K562 (cell line): ENCODE results near the gene RELA. TPM values are rescaled to one million over a fixed set of nuclear protein-coding genes. Genes with fewer than 3 reads are reported as not detected.

Source experiments
- ATAC-seq: fragments of 200-7000 bp; cut with Tn5 transposase; 3 replicates; pipeline ENCODE4 v1.9.1; 2020; ENCODE audit warnings: moderate library complexity
- BruUV-seq: library from RNA; stranded (reverse); fragments of 400-500 nt; replicated peaks from 2 replicates; lab custom pipeline; 2021; lab: Mats Ljungman, UMichigan
- CTCF ChIA-PET: fragments of 300-600 bp; formaldehyde crosslinking; extraction: SDS; loops from one replicate; lab custom pipeline; 2021; ENCODE audit warnings: low intra/inter-chr PET ratio; lab: Yijun Ruan, JAX
- POLR2A ChIA-PET: fragments of 300-600, 350-650 bp; sonication (Branson Sonifier 250); formaldehyde crosslinking; extraction: SDS; loops from one replicate; lab custom pipeline; 2021; ENCODE audit warnings: antibody characterized with exemption, inconsistent platforms; lab: Yijun Ruan, JAX
- DNase-seq, 4 experiments: peaks; one replicate each; pipeline versions ENCODE4 v3.0.0 to v3.0.0-alpha.2; 2011 to 2018; ENCODE audit warnings: low spot score in 3 of 4, mixed read lengths in 3 of 4; ENCODE audit errors: extremely low read depth in 1 of 4
- FAIRE-seq: peaks from 2 replicates; lab custom pipeline; 2011; peaks lifted over from hg19 to GRCh38; lab: Jason Lieb, UNC
- H2AFZ ChIP-seq: 2 replicates; pipeline ENCODE4 v1.6.0; 2011; ENCODE audit warnings: low read depth, low read length, control low read depth, inconsistent platforms
- H3K27ac ChIP-seq: fragments of 200-600 bp; 3 replicates; pipeline ENCODE4 v1.8.0; 2011; ENCODE audit warnings: low read depth, mild to moderate bottlenecking, control low read depth, inconsistent platforms, low read length, moderate library complexity, mixed read lengths; ENCODE audit errors: extremely low read depth
- H3K27me3 ChIP-seq, 2 experiments: fragments of 300-600 bp in 1 of 2; 2 replicates in 1 of 2; 3 replicates in 1 of 2; pipeline versions ENCODE4 v1.6.0 to v1.8.0; 2011; ENCODE audit warnings: inconsistent platforms in 2 of 2, low read length in 2 of 2, mild to moderate bottlenecking in 1 of 2, mixed read lengths in 1 of 2, moderate library complexity in 1 of 2; ENCODE audit not compliant: control insufficient read depth in 2 of 2, insufficient read depth in 2 of 2
- H3K36me3 ChIP-seq: fragments of 300-600 bp; 3 replicates; pipeline ENCODE4 v1.8.0; 2011; ENCODE audit warnings: mild to moderate bottlenecking, low read length, inconsistent platforms; ENCODE audit not compliant: control insufficient read depth, insufficient read depth
- H3K4me1 ChIP-seq, 2 experiments: fragments of 200-600 bp in 1 of 2; replicated peaks in 1 of 2; 2 replicates in 1 of 2; 3 replicates in 1 of 2; pipeline versions ENCODE4 v1.5.1 to v1.8.0; 2011; ENCODE audit warnings: inconsistent platforms in 2 of 2, low read length in 2 of 2, mild to moderate bottlenecking in 1 of 2, mixed read lengths in 1 of 2, moderate library complexity in 1 of 2; ENCODE audit not compliant: control insufficient read depth in 2 of 2, insufficient read depth in 2 of 2
- H3K4me2 ChIP-seq: 2 replicates; pipeline ENCODE4 v1.6.1; 2011; ENCODE audit warnings: low read length, control low read depth, inconsistent platforms, mixed read lengths; ENCODE audit not compliant: insufficient read depth
- H3K4me3 ChIP-seq: fragments of 200-600 bp; sonication (generic), shearing (Covaris generic); 2 replicates; pipeline ENCODE4 v1.5.1; 2016; ENCODE audit warnings: control low read depth, inconsistent platforms
- H3K79me2 ChIP-seq: fragments of 200-600 bp; 3 replicates; pipeline ENCODE4 v1.8.0; 2011; ENCODE audit warnings: low read length, inconsistent platforms; ENCODE audit not compliant: control insufficient read depth, insufficient read depth
- H3K9ac ChIP-seq, 2 experiments: 2 replicates each; pipeline versions ENCODE4 v1.6.0 to v1.6.1; 2011; ENCODE audit warnings: low read depth in 2 of 2, low read length in 2 of 2, control low read depth in 1 of 2, inconsistent platforms in 1 of 2, mild to moderate bottlenecking in 1 of 2, mixed read lengths in 1 of 2; ENCODE audit not compliant: insufficient read depth in 1 of 2
- H3K9me1 ChIP-seq: one replicate; pipeline ENCODE4 v1.6.0; 2011; ENCODE audit warnings: inconsistent platforms, mild to moderate bottlenecking, low read length, moderate library complexity; ENCODE audit not compliant: control insufficient read depth, insufficient read depth
- H3K9me3 ChIP-seq: replicated peaks from 2 replicates; pipeline ENCODE4 v1.5.1; 2011; ENCODE audit warnings: low read depth, low read length, inconsistent platforms; ENCODE audit not compliant: control insufficient read depth, insufficient read depth
- H4K20me1 ChIP-seq: replicated peaks from 2 replicates; pipeline ENCODE4 v1.6.1; 2011; ENCODE audit warnings: low read length, inconsistent platforms, mixed read lengths; ENCODE audit not compliant: control insufficient read depth, insufficient read depth
- HMGXB4 ChIP-seq: sonication (generic); formaldehyde crosslinking; IDR thresholded peaks from 2 replicates; pipeline ENCODE4 v1.8.1; 2023; ENCODE audit warnings: mild to moderate bottlenecking, missing genetic modification reagents
- KLF1 ChIP-seq: fragments of 450-650 bp; IDR thresholded peaks from 2 replicates; pipeline ENCODE4 v1.6.1; 2016; ENCODE audit warnings: missing genetic modification characterization, missing compliant biosample characterization
- MGA ChIP-seq: fragments of 450-650 bp; IDR thresholded peaks from 2 replicates; pipeline ENCODE4 v1.6.1; 2016; ENCODE audit warnings: mild to moderate bottlenecking, moderate library complexity
- POU5F1 ChIP-seq: fragments of 150-350 bp; IDR thresholded peaks from 2 replicates; pipeline ENCODE4 v1.6.1; 2014; ENCODE audit warnings: borderline replicate concordance, low read length, low read depth, mild to moderate bottlenecking; ENCODE audit not compliant: partially characterized antibody
- RBFOX2 ChIP-seq: fragments of 200-400 bp; formaldehyde crosslinking; IDR thresholded peaks from 2 replicates; pipeline ENCODE4 v1.6.1; 2017; ENCODE audit warnings: low read depth, mild to moderate bottlenecking, low read length, moderate library complexity
- ZBTB1 ChIP-seq: sonication (generic); formaldehyde crosslinking; IDR thresholded peaks from 2 replicates; pipeline ENCODE4 v1.8.1; 2023; ENCODE audit warnings: missing genetic modification reagents, low read depth, mild to moderate bottlenecking, borderline replicate concordance
- ZBTB7A ChIP-seq: IDR thresholded peaks from 2 replicates; pipeline ENCODE4 v1.6.1; 2011; ENCODE audit warnings: low read depth, mild to moderate bottlenecking, low read length, moderate library complexity, borderline replicate concordance; ENCODE audit not compliant: control insufficient read depth
- ZNF436 ChIP-seq: fragments of 250-450, 450-650 bp; sonication (Bioruptor Pico); formaldehyde crosslinking; IDR thresholded peaks from 2 replicates; pipeline ENCODE4 v1.7.0; 2020; ENCODE audit warnings: mild to moderate bottlenecking
- ZSCAN29 ChIP-seq: fragments of 450-650 bp; IDR thresholded peaks from 2 replicates; pipeline ENCODE4 v1.6.1; 2017
- WGBS: fragments of 100-300 bp; shearing (Covaris generic); methylation state at CpG from one replicate; pipeline ENCODE4 v1.1.6; 2016; ENCODE audit warnings: low coverage, mixed read lengths; ENCODE audit not compliant: insufficient coverage; ENCODE audit errors: missing lambda C conversion rate; 5-methylcytosine and 5-hydroxymethylcytosine counted together
- in situ Hi-C: fragments of 300-500 bp; cut with MboI; formaldehyde crosslinking; loops from 4 replicates; pipeline ENCODE4 v1.15.0; 2018; ENCODE audit warnings: inconsistent platforms, mixed read lengths
- intact Hi-C: fragments of 100-400 bp; cut with micrococcal nuclease; formaldehyde crosslinking; loops from 2 replicates; pipeline ENCODE4 v1.14.2; 2022
- polyA plus RNA-seq, 8 experiments: library from polyadenylated mRNA; depleted of rRNA in 4 of 8; stranded (reverse) in 5 of 8; unstranded in 3 of 8; fragments of >200 nt; fragmentation: Nextera tagmentation in 2 of 8; fragmentation: Illumina TruSeq in 1 of 8; extraction: Ambion mirVana in 2 of 8; extraction: Trizol in 1 of 8; gene quantifications; 2 replicates each; pipeline versions ENCODE4 v1.2.1 to v1.2.3, GENCODE V29; 2011 to 2014; ENCODE audit warnings: inconsistent platforms in 1 of 8, missing spikeins in 1 of 8
- total RNA-seq, 7 experiments: library from RNA; depleted of rRNA in 6 of 7; stranded (reverse); fragments of >200 nt in 6 of 7; fragmentation: Illumina TruSeq in 2 of 7; extraction: Trizol in 2 of 7; gene quantifications; 2 replicates each; pipeline versions ENCODE4 v1.2.1 to v1.2.3, GENCODE V29; 2011 to 2021; ENCODE audit warnings: low replicate concordance in 1 of 7

RELA gene
- total and polyA plus RNA-seq, 9 of the 15 experiments (the other 6 are each of a cell fraction or from before 2014, with no cell fraction given): 6.0 to 67.4 (median 20.6) TPM

- H3K27me3 ChIP-seq: no peaks in the 10 kb centered on the region
- in situ Hi-C loops: no loop called here
- H3K4me2 ChIP-seq: no peak overlapping the region
- ATAC-seq: no peak
- peaks cover 6 to 59% of the 10 kb centered on the region in 2 experiments; a peak in 3 of 5 replicates for H3K4me1 ChIP-seq
- BruUV-seq: no TSS peak
- no peaks in the 10 kb centered on the region; the same call in 1 of the 2 replicates for H4K20me1 ChIP-seq
- ChIA-PET POLR2A (interaction anchor here (1.5 kb wide), 1 partner anchor 10 kb away, joined by 5 read pairs; no protein-coding TSS in a partner anchor), CTCF (no interaction called here)
- no peak overlapping the region for H2AFZ ChIP-seq
- no peaks in the 10 kb centered on the region for H3K9me3 ChIP-seq
- H3K36me3 ChIP-seq: peaks cover 84% of the 10 kb centered on the region; the same call in 2 of the 3 replicates
- H3K79me2 ChIP-seq: peaks cover 24% of the 10 kb centered on the region
- 96% methylated on average over 13 of the region's 19 CpGs for WGBS
- intact Hi-C loops: no loop called here
- H3K9ac ChIP-seq: no peak overlapping the region; a peak in 1 of 4 replicates
- DNase-seq: no peak
- H3K27ac ChIP-seq: no peak overlapping the region
- H3K4me3 ChIP-seq: no peak overlapping the region
- no peaks in the 10 kb centered on the region for H3K9me1 ChIP-seq
- FAIRE-seq: no peak
- TF ChIP-seq POU5F1: no peak
- no peak for TF ChIP-seq ZBTB7A
- no peak for TF ChIP-seq ZBTB1 (CRISPR knock-in tag)
- no peak for TF ChIP-seq MGA
- no peak for TF ChIP-seq HMGXB4 (CRISPR knock-in tag)
- TF ChIP-seq ZNF436 (CRISPR knock-in tag): no peak
- TF ChIP-seq RBFOX2: peak; percentile 56; the same call in 1 of the 2 replicates
- no peak for TF ChIP-seq KLF1
- no peak for TF ChIP-seq ZSCAN29
These were observed 42.0 kb downstream of the RELA start for GRCh38 chr11:65620666-65621065.
